A549 (cell line): ENCODE results near the gene SLC1A2.

Experiments used
- MAZ ChIP-seq: fragments of 150-350 bp; IDR thresholded peaks from 2 replicates; pipeline ENCODE4 v1.6.1; 2014; ENCODE audit warnings: antibody characterized with exemption, low read depth, low read length, borderline replicate concordance
- USF2 ChIP-seq: fragments of 450-650 bp; IDR thresholded peaks from 2 replicates; pipeline ENCODE4 v1.6.1; 2014; ENCODE audit warnings: antibody characterized with exemption
- TF ChIP-seq, protein P1 (sequence below): fragments of 150-350 bp; IDR thresholded peaks from 2 replicates; pipeline ENCODE4 v1.6.1; 2014; ENCODE audit warnings: low read depth, mild to moderate bottlenecking, low read length
- TF ChIP-seq, protein P2 (sequence below): fragments of >200 bp; sonication (Bioruptor Twin); formaldehyde crosslinking; IDR thresholded peaks from 3 replicates; pipeline ENCODE4 v1.5.1; 2016

- TF ChIP-seq, protein P1, sequence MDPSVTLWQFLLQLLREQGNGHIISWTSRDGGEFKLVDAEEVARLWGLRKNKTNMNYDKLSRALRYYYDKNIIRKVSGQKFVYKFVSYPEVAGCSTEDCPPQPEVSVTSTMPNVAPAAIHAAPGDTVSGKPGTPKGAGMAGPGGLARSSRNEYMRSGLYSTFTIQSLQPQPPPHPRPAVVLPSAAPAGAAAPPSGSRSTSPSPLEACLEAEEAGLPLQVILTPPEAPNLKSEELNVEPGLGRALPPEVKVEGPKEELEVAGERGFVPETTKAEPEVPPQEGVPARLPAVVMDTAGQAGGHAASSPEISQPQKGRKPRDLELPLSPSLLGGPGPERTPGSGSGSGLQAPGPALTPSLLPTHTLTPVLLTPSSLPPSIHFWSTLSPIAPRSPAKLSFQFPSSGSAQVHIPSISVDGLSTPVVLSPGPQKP: no peak
- TF ChIP-seq, protein P2, sequence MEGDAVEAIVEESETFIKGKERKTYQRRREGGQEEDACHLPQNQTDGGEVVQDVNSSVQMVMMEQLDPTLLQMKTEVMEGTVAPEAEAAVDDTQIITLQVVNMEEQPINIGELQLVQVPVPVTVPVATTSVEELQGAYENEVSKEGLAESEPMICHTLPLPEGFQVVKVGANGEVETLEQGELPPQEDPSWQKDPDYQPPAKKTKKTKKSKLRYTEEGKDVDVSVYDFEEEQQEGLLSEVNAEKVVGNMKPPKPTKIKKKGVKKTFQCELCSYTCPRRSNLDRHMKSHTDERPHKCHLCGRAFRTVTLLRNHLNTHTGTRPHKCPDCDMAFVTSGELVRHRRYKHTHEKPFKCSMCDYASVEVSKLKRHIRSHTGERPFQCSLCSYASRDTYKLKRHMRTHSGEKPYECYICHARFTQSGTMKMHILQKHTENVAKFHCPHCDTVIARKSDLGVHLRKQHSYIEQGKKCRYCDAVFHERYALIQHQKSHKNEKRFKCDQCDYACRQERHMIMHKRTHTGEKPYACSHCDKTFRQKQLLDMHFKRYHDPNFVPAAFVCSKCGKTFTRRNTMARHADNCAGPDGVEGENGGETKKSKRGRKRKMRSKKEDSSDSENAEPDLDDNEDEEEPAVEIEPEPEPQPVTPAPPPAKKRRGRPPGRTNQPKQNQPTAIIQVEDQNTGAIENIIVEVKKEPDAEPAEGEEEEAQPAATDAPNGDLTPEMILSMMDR: no peak
- TF ChIP-seq MAZ (no peak), USF2 (no peak)
These were observed 210.6 kb downstream of the SLC1A2 start for GRCh38 chr11:35208795-35209194.
